ENCODE measurements around the gene ADISSP.

GRCh38 chr20:3730803-3731672 is 36.5 kb downstream of the ADISSP start:
- TF ChIP-seq, protein P1, sequence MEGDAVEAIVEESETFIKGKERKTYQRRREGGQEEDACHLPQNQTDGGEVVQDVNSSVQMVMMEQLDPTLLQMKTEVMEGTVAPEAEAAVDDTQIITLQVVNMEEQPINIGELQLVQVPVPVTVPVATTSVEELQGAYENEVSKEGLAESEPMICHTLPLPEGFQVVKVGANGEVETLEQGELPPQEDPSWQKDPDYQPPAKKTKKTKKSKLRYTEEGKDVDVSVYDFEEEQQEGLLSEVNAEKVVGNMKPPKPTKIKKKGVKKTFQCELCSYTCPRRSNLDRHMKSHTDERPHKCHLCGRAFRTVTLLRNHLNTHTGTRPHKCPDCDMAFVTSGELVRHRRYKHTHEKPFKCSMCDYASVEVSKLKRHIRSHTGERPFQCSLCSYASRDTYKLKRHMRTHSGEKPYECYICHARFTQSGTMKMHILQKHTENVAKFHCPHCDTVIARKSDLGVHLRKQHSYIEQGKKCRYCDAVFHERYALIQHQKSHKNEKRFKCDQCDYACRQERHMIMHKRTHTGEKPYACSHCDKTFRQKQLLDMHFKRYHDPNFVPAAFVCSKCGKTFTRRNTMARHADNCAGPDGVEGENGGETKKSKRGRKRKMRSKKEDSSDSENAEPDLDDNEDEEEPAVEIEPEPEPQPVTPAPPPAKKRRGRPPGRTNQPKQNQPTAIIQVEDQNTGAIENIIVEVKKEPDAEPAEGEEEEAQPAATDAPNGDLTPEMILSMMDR (IDR thresholded peaks at IDR 0.05), result no peak
- no peak for TF ChIP-seq EZH2 (IDR thresholded peaks at IDR 0.05; ENCODE audit: borderline replicate concordance, insufficient read depth, low read depth, low read length, poor library complexity, severe bottlenecking)

All from B cell (primary cell).